Astrocyte of the spinal cord (primary cell): ENCODE data around the gene VIPR2.

Source experiments
- DNase-seq: peaks from one replicate; pipeline ENCODE4 v3.0.0; 2011; ENCODE audit warnings: low read depth, low spot score
- H3K4me3 ChIP-seq: 2 replicates; pipeline ENCODE4 v1.5.1; 2011; ENCODE audit warnings: low read depth, mild to moderate bottlenecking, low read length, moderate library complexity
- CTCF ChIP-seq: IDR thresholded peaks from 2 replicates; pipeline ENCODE4 v1.5.1; 2012; ENCODE audit warnings: low read depth, mild to moderate bottlenecking, low read length, inconsistent platforms
- in situ Hi-C: cut with HindIII; loops from 2 replicates; pipeline ENCODE4 v1.10.0; 2017; ENCODE audit warnings: low sequenced_read_pairs

Gene VIPR2

GRCh38 chr7:159014297-159015062 lies 130.2 kb downstream of the VIPR2 start:
- no peak overlapping the region for H3K4me3 ChIP-seq
- in situ Hi-C loops, result no loop called here
- no peak for TF ChIP-seq CTCF
- DNase-seq, result no peak

- in situ Hi-C loops, result no loop called here
- no peak for TF ChIP-seq CTCF
- H3K4me3 ChIP-seq, result no peak overlapping the region
- no peak for DNase-seq
Measured at GRCh38 chr7:159013825-159014289, 130.8 kb downstream of the VIPR2 start.

GRCh38 chr7:159013181-159013690 lies 131.4 kb downstream of the VIPR2 start:
- in situ Hi-C loops, result no loop called here
- no peak overlapping the region for H3K4me3 ChIP-seq
- TF ChIP-seq CTCF, result no peak
- DNase-seq, result no peak

- no peak overlapping the region for H3K4me3 ChIP-seq
- in situ Hi-C loops, result no loop called here
- no peak for DNase-seq
- no peak for TF ChIP-seq CTCF
Measured at GRCh38 chr7:159012353-159013069, 132.2 kb downstream of the VIPR2 start.

- DNase-seq, result no peak
- in situ Hi-C loops, result no loop called here
- no peak overlapping the region for H3K4me3 ChIP-seq
- TF ChIP-seq CTCF, result no peak
Measured at GRCh38 chr7:159011722-159012022, 133.0 kb downstream of the VIPR2 start.

- H3K4me3 ChIP-seq, result no peak overlapping the region
- DNase-seq, result no peak
- no peak for TF ChIP-seq CTCF
- in situ Hi-C loops, result no loop called here
Measured at GRCh38 chr7:159010937-159011721, 133.5 kb downstream of the VIPR2 start.
